H9 (cell line): ENCODE measurements around the gene SCRN2. TPM values are rescaled to one million over a fixed set of nuclear protein-coding genes. Genes with fewer than 3 reads are reported as not detected.

Experiments used
- DNase-seq: peaks from one replicate; pipeline ENCODE4 v3.0.0-alpha.2; 2017
- H2AFZ ChIP-seq: one replicate; pipeline ENCODE4 v1.6.1; 2013; ENCODE audit warnings: mild to moderate bottlenecking, low read length, control low read depth, moderate library complexity
- H2AK5ac ChIP-seq: 2 replicates; pipeline ENCODE4 v1.6.1; 2013; ENCODE audit warnings: low read length, control low read depth, mixed read lengths; ENCODE audit not compliant: insufficient read length
- H2BK120ac ChIP-seq: one replicate; pipeline ENCODE4 v1.6.1; 2013; ENCODE audit warnings: low read depth, mild to moderate bottlenecking, low read length, control low read depth, inconsistent platforms; ENCODE audit not compliant: poor library complexity, severe bottlenecking
- H2BK12ac ChIP-seq: 2 replicates; pipeline ENCODE4 v1.6.1; 2013; ENCODE audit warnings: low read length, control low read depth, mixed read lengths, low read depth; ENCODE audit not compliant: insufficient read length
- H2BK15ac ChIP-seq: 2 replicates; pipeline ENCODE4 v1.6.1; 2013; ENCODE audit warnings: low read depth, low read length, control low read depth
- H2BK20ac ChIP-seq: one replicate; pipeline ENCODE4 v1.6.1; 2013; ENCODE audit warnings: low read depth, mild to moderate bottlenecking, low read length, control low read depth, inconsistent platforms; ENCODE audit not compliant: poor library complexity, severe bottlenecking
- H2BK5ac ChIP-seq: 2 replicates; pipeline ENCODE4 v1.6.1; 2013; ENCODE audit warnings: low read length, control low read depth, mixed read lengths; ENCODE audit not compliant: insufficient read length
- H3K14ac ChIP-seq: 2 replicates; pipeline ENCODE4 v1.6.1; 2013; ENCODE audit warnings: low read length, control low read depth; ENCODE audit not compliant: insufficient read depth
- H3K18ac ChIP-seq: 2 replicates; pipeline ENCODE4 v1.6.1; 2013; ENCODE audit warnings: low read depth, mild to moderate bottlenecking, mixed read lengths, low read length, control low read depth; ENCODE audit not compliant: insufficient read length
- H3K23ac ChIP-seq: 2 replicates; pipeline ENCODE4 v1.6.1; 2013; ENCODE audit warnings: low read length, control low read depth, mixed read lengths, low read depth; ENCODE audit not compliant: insufficient read length
- H3K23me2 ChIP-seq: 2 replicates; pipeline ENCODE4 v1.6.1; 2013; ENCODE audit warnings: low read depth, mild to moderate bottlenecking, mixed read lengths, low read length, control low read depth; ENCODE audit not compliant: insufficient read length, poor library complexity, severe bottlenecking
- H3K27ac ChIP-seq: 2 replicates; pipeline ENCODE4 v1.5.1; 2013; ENCODE audit warnings: low read length, control low read depth, mixed read lengths, low read depth; ENCODE audit not compliant: insufficient read length
- H3K27me3 ChIP-seq: 2 replicates; pipeline ENCODE4 v1.6.1; 2013; ENCODE audit warnings: low read length, control low read depth, inconsistent platforms; ENCODE audit not compliant: insufficient read depth
- H3K4ac ChIP-seq: 2 replicates; pipeline ENCODE4 v1.6.1; 2013; ENCODE audit warnings: low read depth, mild to moderate bottlenecking, control low read depth, inconsistent platforms, low read length, moderate library complexity
- H3K4me1 ChIP-seq: 2 replicates; pipeline ENCODE4 v1.6.1; 2013; ENCODE audit warnings: low read length, control low read depth, inconsistent platforms; ENCODE audit not compliant: insufficient read depth
- H3K4me2 ChIP-seq: 2 replicates; pipeline ENCODE4 v1.6.1; 2013; ENCODE audit warnings: low read length, control low read depth, mixed read lengths; ENCODE audit not compliant: insufficient read length, insufficient read depth
- H3K56ac ChIP-seq: 2 replicates; pipeline ENCODE4 v1.6.1; 2013; ENCODE audit warnings: low read depth, mild to moderate bottlenecking, mixed read lengths, low read length, control low read depth; ENCODE audit not compliant: insufficient read length
- H3K79me1 ChIP-seq: 2 replicates; pipeline ENCODE4 v1.6.1; 2013; ENCODE audit warnings: low read depth, mild to moderate bottlenecking, moderate library complexity, low read length, control low read depth, inconsistent platforms; ENCODE audit not compliant: insufficient read depth, poor library complexity, severe bottlenecking
- H3K79me2 ChIP-seq: 2 replicates; pipeline ENCODE4 v1.6.1; 2013; ENCODE audit warnings: low read length, control low read depth, inconsistent platforms; ENCODE audit not compliant: insufficient read depth
- H3K9ac ChIP-seq: 2 replicates; pipeline ENCODE4 v1.6.1; 2013; ENCODE audit warnings: low read length, control low read depth, mixed read lengths; ENCODE audit not compliant: insufficient read length; ENCODE audit errors: extremely low read depth
- H3K9me3 ChIP-seq: one replicate; pipeline ENCODE4 v1.6.1; 2013; ENCODE audit warnings: low read depth, low read length, inconsistent platforms; ENCODE audit not compliant: control insufficient read depth
- H3T11ph ChIP-seq: one replicate; pipeline ENCODE4 v1.6.1; 2013; ENCODE audit warnings: mild to moderate bottlenecking, low read length, control low read depth, inconsistent platforms
- H4K20me1 ChIP-seq: one replicate; pipeline ENCODE4 v1.6.1; 2013; ENCODE audit not compliant: control insufficient read depth, insufficient read length, insufficient read depth
- H4K5ac ChIP-seq: 2 replicates; pipeline ENCODE4 v1.6.1; 2013; ENCODE audit warnings: low read depth, mild to moderate bottlenecking, mixed read lengths, low read length, control low read depth; ENCODE audit not compliant: insufficient read length
- H4K8ac ChIP-seq: replicated peaks from 2 replicates; pipeline ENCODE4 v1.6.1; 2013; ENCODE audit warnings: low read length, control low read depth, mixed read lengths, low read depth; ENCODE audit not compliant: insufficient read length
- H4K91ac ChIP-seq: 2 replicates; pipeline ENCODE4 v1.6.1; 2013; ENCODE audit warnings: low read depth, mild to moderate bottlenecking, moderate library complexity, mixed read lengths, low read length, control low read depth; ENCODE audit not compliant: insufficient read length
- H3K27ac Mint-ChIP-seq, 3 experiments: 2 replicates in 2 of 3; 3 replicates in 1 of 3; pipeline ENCODE4 v1.8.0; 2020 to 2021; ENCODE audit warnings: mixed read lengths in 3 of 3, mild to moderate bottlenecking in 1 of 3, moderate library complexity in 1 of 3
- H3K27me3 Mint-ChIP-seq: 2 replicates; pipeline ENCODE4 v1.8.0; 2021; ENCODE audit warnings: low read depth, mild to moderate bottlenecking, moderate library complexity, mixed read lengths
- H3K36me3 Mint-ChIP-seq, 3 experiments: 2 replicates in 2 of 3; 3 replicates in 1 of 3; pipeline ENCODE4 v1.8.0; 2020 to 2021; ENCODE audit warnings: low read depth in 3 of 3, mixed read lengths in 3 of 3; ENCODE audit not compliant: insufficient read depth in 1 of 3
- H3K4me1 Mint-ChIP-seq, 2 experiments: 2 replicates each; pipeline ENCODE4 v1.8.0; 2020; ENCODE audit warnings: mixed read lengths in 2 of 2
- H3K4me3 Mint-ChIP-seq, 2 experiments: 2 replicates in 1 of 2; 3 replicates in 1 of 2; pipeline ENCODE4 v1.8.0; 2020 to 2021; ENCODE audit warnings: mild to moderate bottlenecking in 2 of 2, mixed read lengths in 2 of 2, moderate library complexity in 1 of 2
- H3K9me3 Mint-ChIP-seq, 2 experiments: 2 replicates in 1 of 2; 3 replicates in 1 of 2; pipeline ENCODE4 v1.8.0; 2020; ENCODE audit warnings: mild to moderate bottlenecking in 2 of 2, mixed read lengths in 2 of 2, moderate library complexity in 1 of 2
- WGBS: extraction: QIAGEN DNeasy Blood & Tissue Kit; methylation state at CpG from one replicate; pipeline ENCODE4 v1.1.7; 2013; ENCODE audit warnings: missing lambda C conversion rate, low lambda C conversion rate, mixed read lengths; ENCODE audit not compliant: insufficient read length; ENCODE audit errors: extremely low coverage; 5-methylcytosine and 5-hydroxymethylcytosine counted together
- total RNA-seq: library from RNA; stranded (reverse); gene quantifications from 2 replicates; pipeline ENCODE4 v1.2.1, GENCODE V29; 2021
- TF ChIP-seq, protein P1 (sequence below): fragments of 200-600 bp; sonication (generic); conservative IDR thresholded peaks from 3 replicates; pipeline ENCODE4 v1.8.0; 2021; ENCODE audit warnings: antibody characterized with exemption, mild to moderate bottlenecking

SCRN2 gene
- total RNA-seq, 1 experiment from 2014 or later, result 34.0 TPM

DNA sequence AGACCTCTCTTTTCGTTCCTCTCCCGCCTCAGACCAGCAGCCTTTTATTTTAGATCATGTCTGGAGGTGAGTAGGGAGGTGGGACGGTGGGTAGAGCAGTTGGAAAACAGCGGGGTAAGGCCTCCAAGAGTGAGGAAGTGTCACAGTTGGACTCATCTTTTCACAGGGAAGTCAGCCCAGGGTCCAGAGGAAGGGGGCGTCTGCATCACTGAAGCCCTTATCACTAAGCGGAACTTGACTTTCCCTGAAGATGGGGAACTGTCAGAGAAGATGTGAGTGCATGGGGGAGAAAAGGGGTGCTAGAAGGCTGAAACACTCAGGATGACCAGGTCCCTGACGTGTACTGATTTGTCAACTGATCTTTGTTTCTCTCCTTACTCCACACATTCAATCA, 9.1 kb downstream of the SCRN2 start:
- Histone ChIP-seq H3K14ac (no peak overlapping the region), H4K8ac (no peak overlapping the region), H3K9ac (no peak overlapping the region), H3K23me2 (peaks cover 10% of the 10 kb centered on the region), H3K79me1 (peaks cover 3% of the 10 kb centered on the region), H3T11ph (no peak overlapping the region), H3K23ac (no peak overlapping the region), H2BK120ac (no peak overlapping the region), H2AFZ (no peak overlapping the region), H3K56ac (no peak overlapping the region), H3K4me2 (peak overlapping the region; percentile 81), H3K27ac (no peak overlapping the region), H3K4ac (no peak overlapping the region), H3K4me1 (no peaks in the 10 kb centered on the region), H2BK5ac (no peak overlapping the region), H2BK12ac (no peak overlapping the region), H4K20me1 (no peaks in the 10 kb centered on the region), H4K5ac (no peak overlapping the region), H4K91ac (no peak overlapping the region), H3K79me2 (no peaks in the 10 kb centered on the region), H2BK15ac (no peak overlapping the region), H2BK20ac (no peak overlapping the region), H3K27me3 (no peaks in the 10 kb centered on the region), H3K18ac (no peak overlapping the region), H2AK5ac (no peak overlapping the region), H3K9me3 (no peaks in the 10 kb centered on the region)
- DNase-seq, result no peak
- Mint-ChIP-seq H3K36me3 (peaks cover 8 to 26% (median 23%) of the 10 kb centered on the region in 3 experiments; a peak in 6 of 7 replicates), H3K27ac (peak overlapping the region in 1 of 3 experiments; percentile 55; a peak in 1 of 7 replicates), H3K4me1 (peaks cover 8 to 14% of the 10 kb centered on the region in 2 experiments), H3K27me3 (peaks cover 2% of the 10 kb centered on the region; the same call in 1 of the 2 replicates), H3K9me3 (no peaks in the 10 kb centered on the region; a peak in 1 of 5 replicates), H3K4me3 (peak overlapping the region; percentile 86 to 95)
- no CpG with 5 or more reads among the region's 7 CpGs for WGBS
- TF ChIP-seq, protein P1, sequence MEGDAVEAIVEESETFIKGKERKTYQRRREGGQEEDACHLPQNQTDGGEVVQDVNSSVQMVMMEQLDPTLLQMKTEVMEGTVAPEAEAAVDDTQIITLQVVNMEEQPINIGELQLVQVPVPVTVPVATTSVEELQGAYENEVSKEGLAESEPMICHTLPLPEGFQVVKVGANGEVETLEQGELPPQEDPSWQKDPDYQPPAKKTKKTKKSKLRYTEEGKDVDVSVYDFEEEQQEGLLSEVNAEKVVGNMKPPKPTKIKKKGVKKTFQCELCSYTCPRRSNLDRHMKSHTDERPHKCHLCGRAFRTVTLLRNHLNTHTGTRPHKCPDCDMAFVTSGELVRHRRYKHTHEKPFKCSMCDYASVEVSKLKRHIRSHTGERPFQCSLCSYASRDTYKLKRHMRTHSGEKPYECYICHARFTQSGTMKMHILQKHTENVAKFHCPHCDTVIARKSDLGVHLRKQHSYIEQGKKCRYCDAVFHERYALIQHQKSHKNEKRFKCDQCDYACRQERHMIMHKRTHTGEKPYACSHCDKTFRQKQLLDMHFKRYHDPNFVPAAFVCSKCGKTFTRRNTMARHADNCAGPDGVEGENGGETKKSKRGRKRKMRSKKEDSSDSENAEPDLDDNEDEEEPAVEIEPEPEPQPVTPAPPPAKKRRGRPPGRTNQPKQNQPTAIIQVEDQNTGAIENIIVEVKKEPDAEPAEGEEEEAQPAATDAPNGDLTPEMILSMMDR, result no peak
